Esophagus squamous epithelium (tissue), 5 donors: ENCODE measurements around the gene ATP6V0C. TPM values are rescaled to one million over a fixed set of nuclear protein-coding genes. Genes with fewer than 3 reads are reported as not detected.
A peak's percentile ranks its signal among the peaks of the same experiment; 100 is the strongest.

Experiments
- DNase-seq: peaks from one replicate; lab custom pipeline; 2025; lab: John Stamatoyannopoulos, UW
- H3K27ac ChIP-seq, 4 donors: fragments of 200-600 bp; sonication (generic); one replicate each; pipeline ENCODE4 v1.5.1; 2016 to 2019; ENCODE audit warnings: mild to moderate bottlenecking in 1 of 4
- H3K27me3 ChIP-seq, 4 donors: fragments of 200-600 bp; sonication (generic); 1 replicate in 3 of 4; 2 replicates in 1 of 4; pipeline versions ENCODE4 v1.5.1 to v1.6.0; 2017 to 2021; ENCODE audit warnings: antibody characterized with exemption in 1 of 4
- H3K36me3 ChIP-seq, 3 donors: fragments of 200-600 bp; sonication (generic); one replicate each; pipeline ENCODE4 v1.5.1; 2016 to 2019
- H3K4me1 ChIP-seq, 3 donors: fragments of 200-600 bp; sonication (generic); one replicate each; pipeline ENCODE4 v1.5.1; 2017 to 2019
- H3K4me3 ChIP-seq, 4 donors: fragments of 200-600 bp; sonication (generic); 1 replicate in 3 of 4; 2 replicates in 1 of 4; pipeline ENCODE4 v1.5.1; 2016 to 2019; ENCODE audit warnings: mild to moderate bottlenecking in 2 of 4, moderate library complexity in 1 of 4
- H3K9me3 ChIP-seq, 3 donors: fragments of 200-600 bp; sonication (generic); one replicate each; pipeline ENCODE4 v1.5.1; 2016 to 2019
- CTCF ChIP-seq, 6 experiments: fragments of 450-650 bp in 4 of 6; fragments of 200-600 bp in 2 of 6; sonication (generic) in 2 of 6; IDR thresholded peaks; one replicate each; pipeline ENCODE4 v1.5.1; 2016 to 2019; ENCODE audit warnings: antibody characterized with exemption in 6 of 6, mild to moderate bottlenecking in 4 of 6, moderate library complexity in 4 of 6
- POLR2A ChIP-seq, 4 donors: fragments of 450-650 bp; IDR thresholded peaks; one replicate each; pipeline ENCODE4 v1.6.1; 2017; ENCODE audit warnings: antibody characterized with exemption in 4 of 4, mild to moderate bottlenecking in 4 of 4, moderate library complexity in 3 of 4
- WGBS, 2 donors: methylation state at CpG; one replicate each; pipeline ENCODE4 v1.1.5; 2018; 5-methylcytosine and 5-hydroxymethylcytosine counted together
- intact Hi-C: fragments of 100-400 bp; cut with DNase I; formaldehyde crosslinking; loops from one replicate; pipeline ENCODE4 v1.15.0; 2022
- total RNA-seq, 4 donors: library from RNA; depleted of rRNA; stranded (reverse); fragments of >200 nt; gene quantifications; one replicate each; pipeline ENCODE4 v1.1.0, GENCODE V29; 2016
- donor health status: DM: yes; HTN: yes; CAD: no.

ATP6V0C gene
- total RNA-seq, 4 donors from 2014 or later = 70.8 to 196 (median 125) TPM

GRCh38 chr16:2516391-2517240, 2.9 kb downstream of the ATP6V0C start:
- TF ChIP-seq POLR2A (IDR thresholded peaks at IDR 0.05) (peak in 1 of 4 donors; percentile 6), CTCF (IDR thresholded peaks at IDR 0.05) (no peak)
- H3K36me3 ChIP-seq = peaks cover 0 to 23% (median 7%) of the 10 kb centered on the region in 3 donors
- peak overlapping the region; percentile 93 to 100 (median 98) for H3K27ac ChIP-seq
- intact Hi-C loops = no loop called here
- H3K4me3 ChIP-seq = peak overlapping the region in 3 of 4 donors; percentile 89 to 94 (median 92)
- DNase-seq = no peak
- peaks cover 65 to 84% (median 69%) of the 10 kb centered on the region in 3 donors for H3K4me1 ChIP-seq
- WGBS, 2 donors = 52 to 62% methylated on average over 10 of the region's 11 CpGs
- H3K27me3 ChIP-seq = no peaks in the 10 kb centered on the region
- H3K9me3 ChIP-seq = no peaks in the 10 kb centered on the region

GRCh38 chr16:2517954-2518605, 4.3 kb downstream of the ATP6V0C start:
- no peaks in the 10 kb centered on the region for H3K27me3 ChIP-seq
- TF ChIP-seq CTCF (IDR thresholded peaks at IDR 0.05) (no peak), POLR2A (IDR thresholded peaks at IDR 0.05) (no peak)
- H3K9me3 ChIP-seq = no peaks in the 10 kb centered on the region
- intact Hi-C loops = no loop called here
- peaks cover 61 to 80% (median 61%) of the 10 kb centered on the region in 3 donors for H3K4me1 ChIP-seq
- peaks cover 0 to 37% (median 9%) of the 10 kb centered on the region in 3 donors for H3K36me3 ChIP-seq
- WGBS, 2 donors = 65 to 89% methylated on average over 5 of the region's 12 CpGs
- no peak overlapping the region for H3K4me3 ChIP-seq
- DNase-seq = no peak
- peak overlapping the region; percentile 93 to 100 (median 98) for H3K27ac ChIP-seq

- WGBS, 2 donors = 76 to 88% methylated on average over 10 to 19 of the region's 39 CpGs
- intact Hi-C loops = no loop called here
- DNase-seq = no peak
- H3K4me3 ChIP-seq = peak overlapping the region in 3 of 4 donors; percentile 50 to 85 (median 75)
- no peaks in the 10 kb centered on the region for H3K27me3 ChIP-seq
- peak overlapping the region; percentile 93 to 100 (median 98) for H3K27ac ChIP-seq
- no peak for TF ChIP-seq POLR2A (IDR thresholded peaks at IDR 0.05)
- no peak for TF ChIP-seq CTCF (IDR thresholded peaks at IDR 0.05)
- peaks cover 57 to 76% (median 58%) of the 10 kb centered on the region in 3 donors for H3K4me1 ChIP-seq
- peaks cover 5 to 46% (median 17%) of the 10 kb centered on the region in 3 donors for H3K36me3 ChIP-seq
- H3K9me3 ChIP-seq = no peaks in the 10 kb centered on the region
Observed at GRCh38 chr16:2518823-2519710, 5.3 kb downstream of the ATP6V0C start.

GRCh38 chr16:2519711-2520080, 5.9 kb downstream of the ATP6V0C start:
- intact Hi-C loops = no loop called here
- no peak for DNase-seq

More at GRCh38 chr16:2519711-2520080, 5.9 kb downstream of the ATP6V0C start:
- peak overlapping the region; percentile 93 to 100 (median 98) for H3K27ac ChIP-seq
- no peaks in the 10 kb centered on the region for H3K9me3 ChIP-seq
- peak overlapping the region in 3 of 4 donors; percentile 50 to 85 (median 75) for H3K4me3 ChIP-seq
- no peak for TF ChIP-seq CTCF (IDR thresholded peaks at IDR 0.05)
- TF ChIP-seq POLR2A (IDR thresholded peaks at IDR 0.05) = no peak
- H3K27me3 ChIP-seq = no peaks in the 10 kb centered on the region
- H3K4me1 ChIP-seq = peaks cover 57 to 75% (median 58%) of the 10 kb centered on the region in 3 donors
- H3K36me3 ChIP-seq = peaks cover 10 to 53% (median 23%) of the 10 kb centered on the region in 3 donors
- WGBS, 2 donors = 38 to 46% methylated on average over 12 to 19 of the region's 22 CpGs
